ENCODE results near the gene RPL32. TPM values are rescaled to one million over a fixed set of nuclear protein-coding genes. Genes with fewer than 3 reads are reported as not detected.

Gene RPL32
- total RNA-seq, 1 experiment from 2014 or later, result 1,853 TPM

DNA sequence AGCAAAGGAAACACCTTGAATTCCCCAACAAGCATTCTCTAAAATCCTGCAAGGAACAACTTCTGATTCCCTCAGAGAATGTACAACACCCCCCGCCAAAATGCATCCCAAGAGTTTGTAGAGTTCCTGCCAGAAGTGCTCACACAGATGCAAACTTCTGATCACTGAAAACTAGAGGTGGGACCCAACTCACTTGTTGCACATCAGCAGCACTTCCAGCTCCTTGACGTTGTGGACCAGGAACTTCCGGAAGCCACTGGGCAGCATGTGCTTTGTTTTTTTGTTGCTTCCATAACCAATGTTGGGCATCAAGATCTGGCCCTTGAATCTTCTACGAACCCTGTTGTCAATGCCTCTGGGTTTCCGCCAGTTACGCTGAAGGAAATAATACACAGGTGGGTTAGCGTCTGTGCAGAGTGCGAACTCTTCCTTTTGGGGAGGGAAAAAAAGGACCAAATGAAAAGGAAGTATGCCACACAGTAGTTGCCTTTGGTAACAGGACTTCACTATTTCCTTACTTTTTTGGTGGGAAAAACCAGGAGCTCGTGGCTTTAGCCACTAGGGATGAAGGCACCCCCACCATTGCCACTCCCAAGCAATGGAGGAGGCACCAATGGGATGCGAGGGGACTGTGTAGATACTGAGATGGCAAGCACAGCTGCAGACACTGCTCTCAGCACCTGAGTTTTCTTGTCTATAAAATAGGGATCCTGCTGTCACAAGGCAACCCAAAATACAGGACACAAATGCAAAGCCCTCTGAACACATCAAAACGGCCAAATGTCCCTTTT, 2.0 kb downstream of the RPL32 start:
- ChIA-PET CTCF (no interaction called here), POLR2A (no interaction called here), RAD21 (ENCODE audit: low non-redundant PET in 1 of 2, low total read pairs in 2 of 2, uncharacterized antibody in 2 of 2, unreplicated experiment in 2 of 2) (no interaction called here)
- Histone ChIP-seq H3K79me2 (ENCODE audit: insufficient read depth, low read length) (peaks cover 70% of the 10 kb centered on the region), H3K9ac (ENCODE audit: low read length) (peak overlapping the region; percentile 100), H3K9me3 (ENCODE audit: control insufficient read depth in 1 of 2, insufficient read depth in 1 of 2, low read depth in 1 of 2, low read length in 2 of 2) (no peaks in the 10 kb centered on the region), H3K4me2 (ENCODE audit: low read length) (peak overlapping the region; percentile 95), H3K36me3 (ENCODE audit: control insufficient read depth in 1 of 2, insufficient read depth in 2 of 2, low read length in 2 of 2) (peaks cover 48 to 66% of the 10 kb centered on the region in 2 experiments), H3K4me3 (replicated peaks in 1 of 2; ENCODE audit: low read depth in 1 of 2, low read length in 2 of 2) (peak overlapping the region; percentile 95 to 100), H3K9me2 (ENCODE audit: insufficient read depth) (no peaks in the 10 kb centered on the region), H3K27me3 (ENCODE audit: insufficient read depth, low read length) (no peaks in the 10 kb centered on the region), H3K4me1 (ENCODE audit: control insufficient read depth in 1 of 2, insufficient read depth in 2 of 2, low read length in 2 of 2) (peaks cover 0 to 18% of the 10 kb centered on the region in 2 experiments; a peak in 2 of 4 replicates), H4K20me1 (ENCODE audit: insufficient read depth) (peaks cover 55% of the 10 kb centered on the region; the same call in 1 of the 2 replicates), H2AFZ (ENCODE audit: low read depth, low read length, poor library complexity, severe bottlenecking) (no peak overlapping the region), H3K27ac (ENCODE audit: low read depth, low read length) (peak overlapping the region; percentile 93; the same call in 1 of the 2 replicates)
- DNase-seq (ENCODE audit: low read depth, low spot score) (no peak), ATAC-seq (no peak)
- TF ChIP-seq EGR1 (IDR thresholded peaks at IDR 0.05; ENCODE audit: low read depth), result no peak
- no peak for TF ChIP-seq EZH2phosphoT487 (IDR thresholded peaks at IDR 0.05; ENCODE audit: borderline replicate concordance)
- TF ChIP-seq SP1 (IDR thresholded peaks at IDR 0.05; ENCODE audit: low read depth), result no peak
- TF ChIP-seq, protein P1, sequence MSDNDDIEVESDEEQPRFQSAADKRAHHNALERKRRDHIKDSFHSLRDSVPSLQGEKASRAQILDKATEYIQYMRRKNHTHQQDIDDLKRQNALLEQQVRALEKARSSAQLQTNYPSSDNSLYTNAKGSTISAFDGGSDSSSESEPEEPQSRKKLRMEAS (IDR thresholded peaks at IDR 0.05), result no peak
- TF ChIP-seq ELF1 (IDR thresholded peaks at IDR 0.05; ENCODE audit: borderline replicate concordance, low read depth), result no peak
- no peak for TF ChIP-seq JUND (IDR thresholded peaks at IDR 0.05)
- TF ChIP-seq, protein P2, sequence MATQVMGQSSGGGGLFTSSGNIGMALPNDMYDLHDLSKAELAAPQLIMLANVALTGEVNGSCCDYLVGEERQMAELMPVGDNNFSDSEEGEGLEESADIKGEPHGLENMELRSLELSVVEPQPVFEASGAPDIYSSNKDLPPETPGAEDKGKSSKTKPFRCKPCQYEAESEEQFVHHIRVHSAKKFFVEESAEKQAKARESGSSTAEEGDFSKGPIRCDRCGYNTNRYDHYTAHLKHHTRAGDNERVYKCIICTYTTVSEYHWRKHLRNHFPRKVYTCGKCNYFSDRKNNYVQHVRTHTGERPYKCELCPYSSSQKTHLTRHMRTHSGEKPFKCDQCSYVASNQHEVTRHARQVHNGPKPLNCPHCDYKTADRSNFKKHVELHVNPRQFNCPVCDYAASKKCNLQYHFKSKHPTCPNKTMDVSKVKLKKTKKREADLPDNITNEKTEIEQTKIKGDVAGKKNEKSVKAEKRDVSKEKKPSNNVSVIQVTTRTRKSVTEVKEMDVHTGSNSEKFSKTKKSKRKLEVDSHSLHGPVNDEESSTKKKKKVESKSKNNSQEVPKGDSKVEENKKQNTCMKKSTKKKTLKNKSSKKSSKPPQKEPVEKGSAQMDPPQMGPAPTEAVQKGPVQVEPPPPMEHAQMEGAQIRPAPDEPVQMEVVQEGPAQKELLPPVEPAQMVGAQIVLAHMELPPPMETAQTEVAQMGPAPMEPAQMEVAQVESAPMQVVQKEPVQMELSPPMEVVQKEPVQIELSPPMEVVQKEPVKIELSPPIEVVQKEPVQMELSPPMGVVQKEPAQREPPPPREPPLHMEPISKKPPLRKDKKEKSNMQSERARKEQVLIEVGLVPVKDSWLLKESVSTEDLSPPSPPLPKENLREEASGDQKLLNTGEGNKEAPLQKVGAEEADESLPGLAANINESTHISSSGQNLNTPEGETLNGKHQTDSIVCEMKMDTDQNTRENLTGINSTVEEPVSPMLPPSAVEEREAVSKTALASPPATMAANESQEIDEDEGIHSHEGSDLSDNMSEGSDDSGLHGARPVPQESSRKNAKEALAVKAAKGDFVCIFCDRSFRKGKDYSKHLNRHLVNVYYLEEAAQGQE (IDR thresholded peaks at IDR 0.05; ENCODE audit: low read depth), result no peak
- no peak for TF ChIP-seq ZNF274 (IDR thresholded peaks at IDR 0.05; ENCODE audit: low read depth, low read length)
- TF ChIP-seq, protein P3, sequence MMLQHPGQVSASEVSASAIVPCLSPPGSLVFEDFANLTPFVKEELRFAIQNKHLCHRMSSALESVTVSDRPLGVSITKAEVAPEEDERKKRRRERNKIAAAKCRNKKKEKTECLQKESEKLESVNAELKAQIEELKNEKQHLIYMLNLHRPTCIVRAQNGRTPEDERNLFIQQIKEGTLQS (IDR thresholded peaks at IDR 0.05), result no peak
- no peak for TF ChIP-seq ZFX (IDR thresholded peaks at IDR 0.05)
- TF ChIP-seq, protein P4, sequence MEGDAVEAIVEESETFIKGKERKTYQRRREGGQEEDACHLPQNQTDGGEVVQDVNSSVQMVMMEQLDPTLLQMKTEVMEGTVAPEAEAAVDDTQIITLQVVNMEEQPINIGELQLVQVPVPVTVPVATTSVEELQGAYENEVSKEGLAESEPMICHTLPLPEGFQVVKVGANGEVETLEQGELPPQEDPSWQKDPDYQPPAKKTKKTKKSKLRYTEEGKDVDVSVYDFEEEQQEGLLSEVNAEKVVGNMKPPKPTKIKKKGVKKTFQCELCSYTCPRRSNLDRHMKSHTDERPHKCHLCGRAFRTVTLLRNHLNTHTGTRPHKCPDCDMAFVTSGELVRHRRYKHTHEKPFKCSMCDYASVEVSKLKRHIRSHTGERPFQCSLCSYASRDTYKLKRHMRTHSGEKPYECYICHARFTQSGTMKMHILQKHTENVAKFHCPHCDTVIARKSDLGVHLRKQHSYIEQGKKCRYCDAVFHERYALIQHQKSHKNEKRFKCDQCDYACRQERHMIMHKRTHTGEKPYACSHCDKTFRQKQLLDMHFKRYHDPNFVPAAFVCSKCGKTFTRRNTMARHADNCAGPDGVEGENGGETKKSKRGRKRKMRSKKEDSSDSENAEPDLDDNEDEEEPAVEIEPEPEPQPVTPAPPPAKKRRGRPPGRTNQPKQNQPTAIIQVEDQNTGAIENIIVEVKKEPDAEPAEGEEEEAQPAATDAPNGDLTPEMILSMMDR (IDR thresholded peaks at IDR 0.05 in 2 of 3, conservative IDR thresholded peaks at IDR 0.05 in 1 of 3; ENCODE audit: borderline replicate concordance in 1 of 3, insufficient read depth in 1 of 3, low read depth in 2 of 3, low read length in 2 of 3), result no peak
- no TSS peak for BruUV-seq (replicated peaks)
- intact Hi-C loops (cut with micrococcal nuclease), result no loop called here
